IPS-18c (cell line): ENCODE data around the gene NHLH2.

ENCODE experiments used
- H3K4me3 ChIP-seq: 2 replicates; pipeline ENCODE4 v1.7.0; 2013; ENCODE audit warnings: low read depth, mild to moderate bottlenecking, low read length, moderate library complexity; ENCODE audit not compliant: insufficient read depth
- H3K9me3 ChIP-seq: one replicate; pipeline ENCODE4 v1.6.1; 2013; ENCODE audit warnings: mild to moderate bottlenecking, low read length, moderate library complexity; ENCODE audit not compliant: control insufficient read depth, insufficient read depth

The NHLH2 gene

GRCh38 chr1:115840605-115841460, at the start of gene NHLH2:
Gene NHLH2, minus strand, starts transcription at chr1:115841126. Its CDS starts 2,754 bp downstream, at chr1:115838372.
- Histone ChIP-seq H3K4me3 (peak within 1 kb of the TSS; percentile 60; the same call in 1 of the 2 replicates), H3K9me3 (no peaks in the 10 kb centered on the region)

- H3K9me3 ChIP-seq = no peaks in the 10 kb centered on the region
- H3K4me3 ChIP-seq = no peak overlapping the region
Observed at GRCh38 chr1:115890580-115890979, 49.7 kb upstream of the NHLH2 start.

GRCh38 chr1:115888976-115889375, 48.0 kb upstream of the NHLH2 start:
- H3K4me3 ChIP-seq = no peak overlapping the region

GRCh38 chr1:115882913-115883902, 42.3 kb upstream of the NHLH2 start:
- no peak overlapping the region for H3K4me3 ChIP-seq
- H3K9me3 ChIP-seq = no peaks in the 10 kb centered on the region

More at GRCh38 chr1:115888976-115889375, 48.0 kb upstream of the NHLH2 start:
- no peaks in the 10 kb centered on the region for H3K9me3 ChIP-seq

- no peaks in the 10 kb centered on the region for H3K9me3 ChIP-seq
- H3K4me3 ChIP-seq = no peak overlapping the region
Observed at GRCh38 chr1:115880981-115881672, 40.2 kb upstream of the NHLH2 start.

- Histone ChIP-seq H3K9me3 (no peaks in the 10 kb centered on the region), H3K4me3 (no peak overlapping the region)
Observed at GRCh38 chr1:115879977-115880376, 39.1 kb upstream of the NHLH2 start.

- Histone ChIP-seq H3K9me3 (no peaks in the 10 kb centered on the region), H3K4me3 (no peak overlapping the region)
Observed at GRCh38 chr1:115877511-115877910, 36.6 kb upstream of the NHLH2 start.

GRCh38 chr1:115874904-115875303, 34.0 kb upstream of the NHLH2 start:
- Histone ChIP-seq H3K9me3 (no peaks in the 10 kb centered on the region), H3K4me3 (no peak overlapping the region)

GRCh38 chr1:115874497-115874896, 33.6 kb upstream of the NHLH2 start:
- Histone ChIP-seq H3K9me3 (no peaks in the 10 kb centered on the region), H3K4me3 (no peak overlapping the region)

GRCh38 chr1:115873184-115873583, 32.3 kb upstream of the NHLH2 start:
- Histone ChIP-seq H3K9me3 (no peaks in the 10 kb centered on the region), H3K4me3 (no peak overlapping the region)

- Histone ChIP-seq H3K9me3 (no peaks in the 10 kb centered on the region), H3K4me3 (no peak overlapping the region)
Observed at GRCh38 chr1:115869064-115869463, 28.1 kb upstream of the NHLH2 start.

GRCh38 chr1:115867216-115867615, 26.3 kb upstream of the NHLH2 start:
- Histone ChIP-seq H3K4me3 (no peak overlapping the region), H3K9me3 (no peaks in the 10 kb centered on the region)

GRCh38 chr1:115865704-115866380, 24.9 kb upstream of the NHLH2 start:
- Histone ChIP-seq H3K4me3 (no peak overlapping the region), H3K9me3 (no peaks in the 10 kb centered on the region)

GRCh38 chr1:115862403-115862802, 21.5 kb upstream of the NHLH2 start:
- Histone ChIP-seq H3K9me3 (no peaks in the 10 kb centered on the region), H3K4me3 (no peak overlapping the region)

- H3K4me3 ChIP-seq = no peak overlapping the region
- no peaks in the 10 kb centered on the region for H3K9me3 ChIP-seq
Observed at GRCh38 chr1:115854005-115854404, 13.1 kb upstream of the NHLH2 start.

- H3K4me3 ChIP-seq = no peak overlapping the region
- no peaks in the 10 kb centered on the region for H3K9me3 ChIP-seq
Observed at GRCh38 chr1:115850937-115851336, 10.0 kb upstream of the NHLH2 start.

- Histone ChIP-seq H3K4me3 (no peak overlapping the region), H3K9me3 (no peaks in the 10 kb centered on the region)
Observed at GRCh38 chr1:115847787-115848186, 6.9 kb upstream of the NHLH2 start.
